ENCODE measurements around the gene TMBIM4.

Gene TMBIM4

GRCh38 chr12:66166561-66166960, 3.2 kb downstream of the TMBIM4 start:
- H3K4me3 ChIP-seq (replicated peaks; ENCODE audit: low read depth, low read length) = no peak overlapping the region
- no peak for TF ChIP-seq CTCF (IDR thresholded peaks at IDR 0.05; ENCODE audit: low read depth, low read length, missing control alignments)
- no peak for DNase-seq (ENCODE audit: extremely low read depth, low read depth)

GRCh38 chr12:66165141-66165540, 4.7 kb downstream of the TMBIM4 start:
- no peak for DNase-seq (ENCODE audit: extremely low read depth, low read depth)
- no peak overlapping the region for H3K4me3 ChIP-seq (replicated peaks; ENCODE audit: low read depth, low read length)
- no peak for TF ChIP-seq CTCF (IDR thresholded peaks at IDR 0.05; ENCODE audit: low read depth, low read length, missing control alignments)

GRCh38 chr12:66164349-66164821, 5.4 kb downstream of the TMBIM4 start:
- no peak overlapping the region for H3K4me3 ChIP-seq (replicated peaks; ENCODE audit: low read depth, low read length)
- DNase-seq (ENCODE audit: extremely low read depth, low read depth) = no peak
- no peak for TF ChIP-seq CTCF (IDR thresholded peaks at IDR 0.05; ENCODE audit: low read depth, low read length, missing control alignments)

- DNase-seq (ENCODE audit: extremely low read depth, low read depth) = no peak
- no peak overlapping the region for H3K4me3 ChIP-seq (replicated peaks; ENCODE audit: low read depth, low read length)
- TF ChIP-seq CTCF (IDR thresholded peaks at IDR 0.05; ENCODE audit: low read depth, low read length, missing control alignments) = no peak
Measured at GRCh38 chr12:66163289-66163688, 6.5 kb downstream of the TMBIM4 start.

GRCh38 chr12:66162701-66163100, 7.1 kb downstream of the TMBIM4 start:
- H3K4me3 ChIP-seq (replicated peaks; ENCODE audit: low read depth, low read length) = no peak overlapping the region
- TF ChIP-seq CTCF (IDR thresholded peaks at IDR 0.05; ENCODE audit: low read depth, low read length, missing control alignments) = no peak
- DNase-seq (ENCODE audit: extremely low read depth, low read depth) = no peak

GRCh38 chr12:66160704-66161103, 9.1 kb downstream of the TMBIM4 start:
- TF ChIP-seq CTCF (IDR thresholded peaks at IDR 0.05; ENCODE audit: low read depth, low read length, missing control alignments) = no peak
- DNase-seq (ENCODE audit: extremely low read depth, low read depth) = no peak

GRCh38 chr12:66159123-66159522, 10.7 kb downstream of the TMBIM4 start:
- no peak for TF ChIP-seq CTCF (IDR thresholded peaks at IDR 0.05; ENCODE audit: low read depth, low read length, missing control alignments)
- no peak overlapping the region for H3K4me3 ChIP-seq (replicated peaks; ENCODE audit: low read depth, low read length)
- DNase-seq (ENCODE audit: extremely low read depth, low read depth) = no peak

More at GRCh38 chr12:66160704-66161103, 9.1 kb downstream of the TMBIM4 start:
- H3K4me3 ChIP-seq (replicated peaks; ENCODE audit: low read depth, low read length) = no peak overlapping the region

All from HFF-Myc (cell line).